H4 (cell line): ENCODE data around the gene FTH1. TPM values are rescaled to one million over a fixed set of nuclear protein-coding genes. Genes with fewer than 3 reads are reported as not detected.
A peak's percentile ranks its signal among the peaks of the same experiment; 100 is the strongest.

Source experiments
- DNase-seq: peaks from one replicate; pipeline ENCODE4 v3.0.0-alpha.2; 2015; ENCODE audit warnings: low spot score
- total RNA-seq: library from RNA; depleted of rRNA; stranded (reverse); fragments of >200 nt; shearing (Covaris generic); gene quantifications from 2 replicates; pipeline ENCODE4 v1.2.3, GENCODE V29; 2014

The FTH1 gene
- total RNA-seq, 1 experiment from 2014 or later: 1,264 TPM

- peak; percentile 89 for DNase-seq
Observed at GRCh38 chr11:61949169-61950034, 18.0 kb downstream of the FTH1 start.

- DNase-seq: no peak
Observed at GRCh38 chr11:61948505-61948904, 18.9 kb downstream of the FTH1 start.

GRCh38 chr11:61947486-61948210 lies 19.8 kb downstream of the FTH1 start:
- DNase-seq: peak; percentile 83

GRCh38 chr11:61946894-61947293 lies 20.5 kb downstream of the FTH1 start:
- no peak for DNase-seq

GRCh38 chr11:61945191-61945590 lies 22.2 kb downstream of the FTH1 start:
- DNase-seq: no peak

- DNase-seq: no peak
Observed at GRCh38 chr11:61940466-61940865, 27.0 kb downstream of the FTH1 start.

GRCh38 chr11:61935861-61936260 lies 31.6 kb downstream of the FTH1 start:
- no peak for DNase-seq

- no peak for DNase-seq
Observed at GRCh38 chr11:61930933-61931332, 36.5 kb downstream of the FTH1 start.

- no peak for DNase-seq
Observed at GRCh38 chr11:61928606-61929005, 38.8 kb downstream of the FTH1 start.

- no peak for DNase-seq
Observed at GRCh38 chr11:61927501-61927900, 39.9 kb downstream of the FTH1 start.

- no peak for DNase-seq
Observed at GRCh38 chr11:61926235-61926634, 41.2 kb downstream of the FTH1 start.

GRCh38 chr11:61925736-61926135 lies 41.7 kb downstream of the FTH1 start:
- DNase-seq: no peak

- no peak for DNase-seq
Observed at GRCh38 chr11:61924064-61924455, 43.4 kb downstream of the FTH1 start.

GRCh38 chr11:61923166-61924063 lies 44.0 kb downstream of the FTH1 start:
- peak; percentile 67 for DNase-seq

- DNase-seq: peak; percentile 57
Observed at GRCh38 chr11:61922539-61922938, 44.9 kb downstream of the FTH1 start.

GRCh38 chr11:61921446-61921845 lies 46.0 kb downstream of the FTH1 start:
- DNase-seq: no peak

- DNase-seq: no peak
Observed at GRCh38 chr11:61919705-61920631, 47.5 kb downstream of the FTH1 start.

GRCh38 chr11:61918938-61919704 lies 48.3 kb downstream of the FTH1 start:
- no peak for DNase-seq

- no peak for DNase-seq
Observed at GRCh38 chr11:61918251-61918937, 49.0 kb downstream of the FTH1 start.
